MM.1S (cell line): ENCODE results near the gene HSDL2.
"Not testable (repeated sequence)": the region's sequence is repeated elsewhere in the genome, so short reads cannot be mapped to it uniquely, and the experiment has no call there.

Experiments used
- DNase-seq: peaks from one replicate; pipeline ENCODE4 v3.0.0-alpha.2; 2015
- H2AFZ ChIP-seq: fragments of 300-600 bp; sonication (generic); 2 replicates; pipeline ENCODE4 v1.6.0; 2016; ENCODE audit warnings: antibody characterized with exemption, low read length
- H3F3A ChIP-seq: fragments of 300-600 bp; sonication (generic); 2 replicates; pipeline ENCODE4 v1.6.1; 2016; ENCODE audit warnings: mild to moderate bottlenecking, antibody characterized with exemption, low read length, moderate library complexity, mixed read lengths; ENCODE audit not compliant: insufficient read depth
- H3K27ac ChIP-seq: fragments of 300-600 bp; sonication (generic); 2 replicates; pipeline ENCODE4 v1.5.1; 2016; ENCODE audit warnings: mild to moderate bottlenecking, low read length
- H3K27me3 ChIP-seq: fragments of 300-600 bp; sonication (generic); replicated peaks from 2 replicates; pipeline ENCODE4 v1.6.0; 2016; ENCODE audit warnings: low read length; ENCODE audit not compliant: insufficient read depth
- H3K36me3 ChIP-seq: fragments of 300-600 bp; sonication (generic); replicated peaks from 2 replicates; pipeline ENCODE4 v1.6.1; 2016; ENCODE audit warnings: mild to moderate bottlenecking, low read length, mixed read lengths; ENCODE audit not compliant: insufficient read depth
- H3K4me1 ChIP-seq: fragments of 300-600 bp; sonication (generic); 2 replicates; pipeline ENCODE4 v1.6.1; 2016; ENCODE audit warnings: low read length, mixed read lengths
- H3K4me2 ChIP-seq: fragments of 300-600 bp; sonication (generic); 2 replicates; pipeline ENCODE4 v1.6.0; 2016; ENCODE audit warnings: low read depth, low read length
- H3K4me3 ChIP-seq: fragments of 300-600 bp; sonication (generic); 2 replicates; pipeline ENCODE4 v1.5.1; 2016; ENCODE audit warnings: low read length, mixed read lengths
- H3K79me2 ChIP-seq: fragments of 300-600 bp; sonication (generic); 2 replicates; pipeline ENCODE4 v1.6.1; 2016; ENCODE audit warnings: mixed run types, low read length, mixed read lengths
- H3K9ac ChIP-seq: fragments of 300-600 bp; sonication (generic); 2 replicates; pipeline ENCODE4 v1.6.1; 2016; ENCODE audit warnings: low read length, mixed read lengths
- H3K9me2 ChIP-seq: fragments of 300-600 bp; sonication (generic); replicated peaks from 2 replicates; pipeline ENCODE4 v1.6.1; 2016; ENCODE audit warnings: mild to moderate bottlenecking, low read length, mixed read lengths; ENCODE audit not compliant: insufficient read depth
- H3K9me3 ChIP-seq: fragments of 300-600 bp; sonication (generic); replicated peaks from 2 replicates; pipeline ENCODE4 v1.6.1; 2016; ENCODE audit warnings: mild to moderate bottlenecking, low read length, mixed read lengths; ENCODE audit not compliant: insufficient read depth
- H4K20me1 ChIP-seq: fragments of 300-600 bp; sonication (generic); 2 replicates; pipeline ENCODE4 v1.6.1; 2016; ENCODE audit warnings: mild to moderate bottlenecking, low read length, moderate library complexity, mixed read lengths; ENCODE audit not compliant: insufficient read depth
- CTCF ChIP-seq: fragments of 300-600 bp; sonication (generic); IDR thresholded peaks from 2 replicates; pipeline ENCODE4 v1.5.1; 2016; ENCODE audit warnings: antibody characterized with exemption, low read length, mixed read lengths
- EZH2 ChIP-seq: fragments of 300-600 bp; sonication (generic); optimal IDR thresholded peaks from 2 replicates; pipeline ENCODE3; 2017; ENCODE audit warnings: low read depth, mild to moderate bottlenecking, antibody characterized with exemption, low read length, mixed read lengths
- EZH2phosphoT487 ChIP-seq: fragments of 300-600 bp; sonication (generic); IDR thresholded peaks from 2 replicates; pipeline ENCODE4 v1.6.1; 2018; ENCODE audit warnings: antibody characterized with exemption, low read length

HSDL2 gene

DNA sequence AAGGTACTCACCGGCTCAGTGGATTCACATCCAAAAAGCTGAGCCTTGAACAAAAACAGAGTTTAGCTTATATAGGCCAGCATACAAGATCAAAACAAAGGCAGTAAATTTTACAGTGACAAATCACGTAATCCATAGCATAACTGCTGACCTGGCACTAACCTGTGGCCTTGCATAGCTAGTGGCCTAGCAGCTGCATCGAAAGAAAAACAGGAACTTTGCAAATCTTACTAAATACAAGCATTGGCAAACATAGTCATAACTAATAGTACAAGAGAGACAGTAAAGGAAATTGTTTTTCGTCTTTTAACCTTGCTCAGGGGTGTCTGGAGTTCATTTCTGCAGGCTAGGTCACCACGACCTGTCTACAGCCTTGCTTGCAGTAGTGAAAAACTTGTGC, 4.8 kb downstream of the HSDL2 start:
- H3K4me2 ChIP-seq = peak overlapping the region; percentile 39
- peaks cover 15% of the 10 kb centered on the region for H3K4me1 ChIP-seq
- no peaks in the 10 kb centered on the region for H3K36me3 ChIP-seq
- H2AFZ ChIP-seq = peak overlapping the region; percentile 2; the same call in 1 of the 2 replicates
- H3F3A ChIP-seq = peaks cover 9% of the 10 kb centered on the region
- H4K20me1 ChIP-seq = no peaks in the 10 kb centered on the region
- no peaks in the 10 kb centered on the region for H3K9me3 ChIP-seq
- H3K9ac ChIP-seq = peak overlapping the region; percentile 15; the same call in 1 of the 2 replicates
- no peaks in the 10 kb centered on the region for H3K27me3 ChIP-seq
- peak; percentile 85 for DNase-seq
- peak overlapping the region; percentile 69; the same call in 1 of the 2 replicates for H3K27ac ChIP-seq
- peak overlapping the region; percentile 3; the same call in 1 of the 2 replicates for H3K4me3 ChIP-seq
- no peak for TF ChIP-seq EZH2
- TF ChIP-seq EZH2phosphoT487 = no peak
- TF ChIP-seq CTCF = no peak
- H3K9me2 ChIP-seq = no peaks in the 10 kb centered on the region
- peaks cover 53% of the 10 kb centered on the region for H3K79me2 ChIP-seq

- H3K27me3 ChIP-seq = no peaks in the 10 kb centered on the region
- H3K4me3 ChIP-seq = no peak overlapping the region
- no peaks in the 10 kb centered on the region for H3K36me3 ChIP-seq
- H3K4me1 ChIP-seq = peaks cover 9% of the 10 kb centered on the region
- H4K20me1 ChIP-seq = no peaks in the 10 kb centered on the region
- no peak for TF ChIP-seq EZH2
- no peak for TF ChIP-seq EZH2phosphoT487
- no peak for TF ChIP-seq CTCF
- no peaks in the 10 kb centered on the region for H3K9me3 ChIP-seq
- no peak overlapping the region for H2AFZ ChIP-seq
- peaks cover 11% of the 10 kb centered on the region for H3F3A ChIP-seq
- H3K9me2 ChIP-seq = no peaks in the 10 kb centered on the region
- H3K79me2 ChIP-seq = peaks cover 32% of the 10 kb centered on the region
- no peak overlapping the region for H3K9ac ChIP-seq
- no peak for DNase-seq
- no peak overlapping the region for H3K27ac ChIP-seq
- no peak overlapping the region for H3K4me2 ChIP-seq
Measured at GRCh38 chr9:112387115-112387514, 7.2 kb downstream of the HSDL2 start.

DNA sequence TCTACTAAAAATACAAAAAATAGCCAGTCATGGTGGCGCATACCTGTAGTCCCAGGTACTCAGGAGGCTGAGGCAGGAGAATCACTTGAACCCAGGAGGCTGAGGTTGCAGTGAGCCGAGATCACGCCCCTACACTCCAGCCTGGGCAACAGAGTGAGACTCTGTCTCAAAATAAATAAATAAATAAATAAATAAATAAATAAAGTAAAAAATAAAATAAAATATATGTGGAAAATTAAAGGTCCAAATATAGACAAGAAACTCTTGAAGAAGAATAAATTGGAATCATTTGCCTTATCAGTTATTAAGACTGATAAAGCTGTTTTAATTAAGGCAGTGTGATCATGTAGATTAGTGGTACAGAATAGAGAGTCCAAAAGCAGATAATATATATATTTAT, 10.0 kb downstream of the HSDL2 start:
- not testable (repeated sequence) for H3K4me1 ChIP-seq, H4K20me1 ChIP-seq, H3K4me3 ChIP-seq, H3K27me3 ChIP-seq, H3K4me2 ChIP-seq, H2AFZ ChIP-seq, H3K9ac ChIP-seq, H3K36me3 ChIP-seq, H3K9me3 ChIP-seq, H3K27ac ChIP-seq, H3F3A ChIP-seq, H3K9me2 ChIP-seq, DNase-seq
- peaks cover 17% of the 10 kb centered on the region for H3K79me2 ChIP-seq

GRCh38 chr9:112391936-112392560, 12.1 kb downstream of the HSDL2 start:
- not testable (repeated sequence) for H3F3A ChIP-seq, DNase-seq, H3K9ac ChIP-seq, H3K36me3 ChIP-seq, H3K27ac ChIP-seq, H3K9me3 ChIP-seq, H4K20me1 ChIP-seq, H2AFZ ChIP-seq, H3K4me2 ChIP-seq, H3K27me3 ChIP-seq, H3K9me2 ChIP-seq, H3K79me2 ChIP-seq, H3K4me3 ChIP-seq, H3K4me1 ChIP-seq

DNA sequence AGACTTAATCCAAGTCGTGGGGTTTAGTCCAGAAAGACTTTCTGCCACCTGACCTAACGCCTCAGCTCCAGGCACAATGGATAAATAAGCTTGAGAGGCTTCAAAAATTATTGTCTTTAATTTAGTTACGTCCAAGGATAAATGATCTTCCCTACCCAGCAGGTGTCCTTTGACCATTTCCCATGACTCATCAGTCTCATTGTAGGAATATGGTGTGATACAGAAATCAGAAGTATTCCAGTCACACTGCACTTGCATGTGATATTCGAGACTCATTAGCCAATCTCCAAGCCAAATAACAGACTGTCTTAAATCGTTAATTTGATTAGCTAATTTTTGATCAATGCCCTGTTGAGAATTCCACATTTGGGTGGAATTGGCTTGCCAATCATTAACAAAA, 13.2 kb downstream of the HSDL2 start:
- not testable (repeated sequence) for H3K9ac ChIP-seq, H4K20me1 ChIP-seq, H3K9me3 ChIP-seq, H3K9me2 ChIP-seq, H3K27me3 ChIP-seq, DNase-seq, H3K36me3 ChIP-seq, H2AFZ ChIP-seq, H3F3A ChIP-seq, H3K4me3 ChIP-seq, H3K4me1 ChIP-seq, H3K4me2 ChIP-seq, H3K79me2 ChIP-seq, H3K27ac ChIP-seq
